IMR-90 (cell line): ENCODE results near the gene LRIG1.

Experiments used
- BHLHE40 ChIP-seq: fragments of 150-350 bp; IDR thresholded peaks from 2 replicates; pipeline ENCODE4 v1.6.1; 2016; ENCODE audit warnings: mild to moderate bottlenecking, low read depth, low read length
- CTCF ChIP-seq: conservative IDR thresholded peaks from 2 replicates; pipeline ENCODE4 v1.5.1; 2012; ENCODE audit warnings: mild to moderate bottlenecking, low read depth, low read length, improper control_type of control experiment
- MAFK ChIP-seq: IDR thresholded peaks from 2 replicates; pipeline ENCODE4 v1.6.1; 2012; ENCODE audit warnings: low read depth, low read length, improper control_type of control experiment
- POLR2A ChIP-seq: IDR thresholded peaks from 2 replicates; pipeline ENCODE4 v1.6.1; 2012; ENCODE audit warnings: mild to moderate bottlenecking, low read depth, low read length
- RAD21 ChIP-seq: IDR thresholded peaks from 2 replicates; pipeline ENCODE4 v1.6.1; 2012; ENCODE audit warnings: low read length, improper control_type of control experiment

GRCh38 chr3:66463054-66463631, 37.7 kb downstream of the LRIG1 start:
- TF ChIP-seq POLR2A (no peak), CTCF (no peak), BHLHE40 (peak; percentile 35; the same call in 1 of the 2 replicates), MAFK (no peak), RAD21 (no peak)
